Measurements from ENCODE around the gene NT5M.

GRCh38 chr17:17345686-17346427 is 42.7 kb downstream of the NT5M start:
- TF ChIP-seq CTCF (IDR thresholded peaks at IDR 0.05) (no peak), NFE2L2 (conservative IDR thresholded peaks at IDR 0.05; ENCODE audit: low read length) (no peak), ZFP36 (IDR thresholded peaks at IDR 0.05; ENCODE audit: borderline replicate concordance, partially characterized antibody) (no peak), RFX5 (IDR thresholded peaks at IDR 0.05) (no peak), MAX (IDR thresholded peaks at IDR 0.05) (no peak)
